Adrenal gland (tissue), 5 donors: ENCODE results near the gene IL17F.

Experiments used
- POLR2A ChIP-seq, 2 donors: fragments of 450-650 bp; IDR thresholded peaks; one replicate each; pipeline ENCODE4 v1.6.1; 2017; ENCODE audit warnings: antibody characterized with exemption in 2 of 2, mild to moderate bottlenecking in 2 of 2, moderate library complexity in 1 of 2
- TF ChIP-seq, protein P1 (sequence below), 6 experiments: fragments of 450-650 bp in 4 of 6; fragments of 200-600 bp in 2 of 6; sonication (generic) in 1 of 6; IDR thresholded peaks; 1 replicate in 5 of 6; 2 replicates in 1 of 6; pipeline versions ENCODE4 v1.5.1 to v1.8.0; 2016 to 2021; ENCODE audit warnings: antibody characterized with exemption in 6 of 6, mild to moderate bottlenecking in 2 of 6, moderate library complexity in 1 of 6
- donor health status: DM: no; HTN: no; CAD: no.

DNA sequence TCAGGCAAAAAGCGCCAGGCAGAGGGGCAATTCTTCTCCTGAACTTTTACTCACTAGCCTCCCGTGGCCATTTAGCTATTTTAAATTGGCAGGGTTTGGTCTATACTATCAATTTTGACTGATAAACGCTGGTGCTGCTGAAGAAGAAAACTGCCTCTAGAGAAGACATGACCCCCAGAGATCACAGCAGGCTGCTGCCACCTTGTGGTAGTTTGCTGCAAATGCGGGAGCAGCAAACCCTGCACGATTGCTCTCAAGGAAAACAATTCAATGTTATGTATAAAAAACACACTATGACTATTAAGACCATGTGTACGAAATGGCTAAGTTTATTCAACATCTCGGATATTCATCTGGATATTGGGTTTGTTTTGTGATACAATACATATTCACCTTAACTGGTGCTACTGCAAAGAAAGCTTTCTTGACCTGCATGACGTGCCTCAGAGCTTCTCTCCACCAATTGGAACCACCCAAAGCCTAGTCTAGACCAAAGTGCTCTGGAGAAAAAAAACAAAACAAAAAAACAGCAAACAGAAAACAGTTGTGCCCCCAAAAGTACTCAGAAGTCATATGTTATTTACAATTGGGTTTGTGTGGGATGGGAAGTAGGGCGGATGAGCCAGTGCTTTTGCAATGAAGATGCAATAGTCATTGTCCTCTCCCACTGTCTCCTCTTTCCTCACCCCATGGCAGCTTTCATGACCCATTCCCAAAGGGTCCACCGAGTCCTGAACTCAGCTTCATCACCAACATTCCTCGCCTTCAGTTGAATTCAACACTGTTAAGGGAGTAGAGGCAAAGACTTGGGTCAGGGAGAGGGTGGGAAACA is 19.6 kb upstream of the IL17F start:
- TF ChIP-seq, protein P1, sequence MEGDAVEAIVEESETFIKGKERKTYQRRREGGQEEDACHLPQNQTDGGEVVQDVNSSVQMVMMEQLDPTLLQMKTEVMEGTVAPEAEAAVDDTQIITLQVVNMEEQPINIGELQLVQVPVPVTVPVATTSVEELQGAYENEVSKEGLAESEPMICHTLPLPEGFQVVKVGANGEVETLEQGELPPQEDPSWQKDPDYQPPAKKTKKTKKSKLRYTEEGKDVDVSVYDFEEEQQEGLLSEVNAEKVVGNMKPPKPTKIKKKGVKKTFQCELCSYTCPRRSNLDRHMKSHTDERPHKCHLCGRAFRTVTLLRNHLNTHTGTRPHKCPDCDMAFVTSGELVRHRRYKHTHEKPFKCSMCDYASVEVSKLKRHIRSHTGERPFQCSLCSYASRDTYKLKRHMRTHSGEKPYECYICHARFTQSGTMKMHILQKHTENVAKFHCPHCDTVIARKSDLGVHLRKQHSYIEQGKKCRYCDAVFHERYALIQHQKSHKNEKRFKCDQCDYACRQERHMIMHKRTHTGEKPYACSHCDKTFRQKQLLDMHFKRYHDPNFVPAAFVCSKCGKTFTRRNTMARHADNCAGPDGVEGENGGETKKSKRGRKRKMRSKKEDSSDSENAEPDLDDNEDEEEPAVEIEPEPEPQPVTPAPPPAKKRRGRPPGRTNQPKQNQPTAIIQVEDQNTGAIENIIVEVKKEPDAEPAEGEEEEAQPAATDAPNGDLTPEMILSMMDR (IDR thresholded peaks at IDR 0.05), result peak; percentile 55 to 94 (median 74)
- TF ChIP-seq POLR2A (IDR thresholded peaks at IDR 0.05), result no peak
